Measurements from ENCODE around the gene GHRHR.

GHRHR gene

GRCh38 chr7:30925913-30926312, 37.8 kb upstream of the GHRHR start:
- H3K27ac ChIP-seq: no peak overlapping the region

GRCh38 chr7:30926313-30926712, 37.4 kb upstream of the GHRHR start:
- H3K4me3 ChIP-seq (IDR thresholded peaks at IDR 0.05; ENCODE audit: insufficient read depth, low read depth, low read length): no peak overlapping the region
- no peak overlapping the region for H2AFZ ChIP-seq (ENCODE audit: low read depth)
- no peaks in the 10 kb centered on the region for H4K20me1 ChIP-seq (ENCODE audit: insufficient read depth)
- no peak overlapping the region for H3K27ac ChIP-seq
- H3K4me1 ChIP-seq (ENCODE audit: low read depth, poor library complexity, severe bottlenecking): no peaks in the 10 kb centered on the region
- no peak overlapping the region for H3K4me2 ChIP-seq
- no peaks in the 10 kb centered on the region for H3K79me2 ChIP-seq (ENCODE audit: insufficient read depth, low read depth)
- no peaks in the 10 kb centered on the region for H3K36me3 ChIP-seq (ENCODE audit: insufficient read depth)
- H3K9ac ChIP-seq: no peak overlapping the region
- H3K27me3 ChIP-seq (ENCODE audit: insufficient read depth, low read depth): no peaks in the 10 kb centered on the region
- TF ChIP-seq CTCF (conservative IDR thresholded peaks at IDR 0.05; ENCODE audit: low read depth, low read length): no peak

More at GRCh38 chr7:30925913-30926312, 37.8 kb upstream of the GHRHR start:
- H3K9ac ChIP-seq: no peak overlapping the region
- no peaks in the 10 kb centered on the region for H3K36me3 ChIP-seq (ENCODE audit: insufficient read depth)
- H3K4me1 ChIP-seq (ENCODE audit: low read depth, poor library complexity, severe bottlenecking): no peaks in the 10 kb centered on the region
- no peak overlapping the region for H3K4me2 ChIP-seq
- TF ChIP-seq CTCF (conservative IDR thresholded peaks at IDR 0.05; ENCODE audit: low read depth, low read length): no peak
- H3K4me3 ChIP-seq (IDR thresholded peaks at IDR 0.05; ENCODE audit: insufficient read depth, low read depth, low read length): no peak overlapping the region
- no peaks in the 10 kb centered on the region for H4K20me1 ChIP-seq (ENCODE audit: insufficient read depth)
- H3K79me2 ChIP-seq (ENCODE audit: insufficient read depth, low read depth): no peaks in the 10 kb centered on the region
- H2AFZ ChIP-seq (ENCODE audit: low read depth): no peak overlapping the region
- no peaks in the 10 kb centered on the region for H3K27me3 ChIP-seq (ENCODE audit: insufficient read depth, low read depth)

- H3K4me1 ChIP-seq (ENCODE audit: low read depth, poor library complexity, severe bottlenecking): no peaks in the 10 kb centered on the region
These were observed 36.7 kb upstream of the GHRHR start for GRCh38 chr7:30927040-30927439.

GRCh38 chr7:30927559-30927958, 36.2 kb upstream of the GHRHR start:
- Histone ChIP-seq H3K4me2 (no peak overlapping the region), H3K27ac (no peak overlapping the region), H3K79me2 (ENCODE audit: insufficient read depth, low read depth) (no peaks in the 10 kb centered on the region), H3K27me3 (ENCODE audit: insufficient read depth, low read depth) (no peaks in the 10 kb centered on the region; the same call in 1 of the 2 replicates), H3K36me3 (ENCODE audit: insufficient read depth) (no peaks in the 10 kb centered on the region), H3K4me1 (ENCODE audit: low read depth, poor library complexity, severe bottlenecking) (no peaks in the 10 kb centered on the region), H3K9ac (no peak overlapping the region), H4K20me1 (ENCODE audit: insufficient read depth) (no peaks in the 10 kb centered on the region), H3K4me3 (IDR thresholded peaks at IDR 0.05; ENCODE audit: insufficient read depth, low read depth, low read length) (no peak overlapping the region), H2AFZ (ENCODE audit: low read depth) (no peak overlapping the region)
- TF ChIP-seq CTCF (conservative IDR thresholded peaks at IDR 0.05; ENCODE audit: low read depth, low read length): no peak

More at GRCh38 chr7:30927040-30927439, 36.7 kb upstream of the GHRHR start:
- no peak overlapping the region for H3K9ac ChIP-seq
- H3K27me3 ChIP-seq (ENCODE audit: insufficient read depth, low read depth): no peaks in the 10 kb centered on the region
- no peak overlapping the region for H2AFZ ChIP-seq (ENCODE audit: low read depth)
- no peaks in the 10 kb centered on the region for H4K20me1 ChIP-seq (ENCODE audit: insufficient read depth)
- no peak overlapping the region for H3K4me2 ChIP-seq
- H3K36me3 ChIP-seq (ENCODE audit: insufficient read depth): no peaks in the 10 kb centered on the region
- H3K4me3 ChIP-seq (IDR thresholded peaks at IDR 0.05; ENCODE audit: insufficient read depth, low read depth, low read length): no peak overlapping the region
- no peak overlapping the region for H3K27ac ChIP-seq
- no peak for TF ChIP-seq CTCF (conservative IDR thresholded peaks at IDR 0.05; ENCODE audit: low read depth, low read length)
- H3K79me2 ChIP-seq (ENCODE audit: insufficient read depth, low read depth): no peaks in the 10 kb centered on the region

Data from KMS-11 (cell line).